HepG2 (cell line): Measurements from ENCODE around the gene RNU6-1. TPM values are rescaled to one million over a fixed set of nuclear protein-coding genes. Genes with fewer than 3 reads are reported as not detected.

Experiments
- AKAP8 ChIP-seq: sonication (generic); formaldehyde crosslinking; IDR thresholded peaks from 2 replicates; pipeline ENCODE4 v1.5.1; 2020; ENCODE audit warnings: mild to moderate bottlenecking, missing genetic modification reagents
- EP300 ChIP-seq, 3 experiments: sonication (generic) in 1 of 3; formaldehyde crosslinking in 1 of 3; IDR thresholded peaks; 2 replicates each; pipeline versions ENCODE4 v1.5.1 to v1.6.1; 2011 to 2020; ENCODE audit warnings: low read depth in 2 of 3, low read length in 2 of 3, borderline replicate concordance in 1 of 3, improper control_type of control experiment in 1 of 3, mild to moderate bottlenecking in 1 of 3, missing genetic modification reagents in 1 of 3, moderate library complexity in 1 of 3
- ETV5 ChIP-seq: IDR thresholded peaks from 2 replicates; pipeline ENCODE4 v1.6.1; 2018; ENCODE audit warnings: missing biosample characterization, missing genetic modification reagents, inconsistent platforms, borderline replicate concordance
- IRF2 ChIP-seq: IDR thresholded peaks from 2 replicates; pipeline ENCODE4 v1.6.1; 2018; ENCODE audit warnings: missing genetic modification reagents, missing compliant biosample characterization
- MIXL1 ChIP-seq: IDR thresholded peaks from 2 replicates; pipeline ENCODE4 v1.6.1; 2016
- POLR2AphosphoS5 ChIP-seq: IDR thresholded peaks from 2 replicates; pipeline ENCODE4 v1.6.1; 2012; ENCODE audit warnings: low read depth, low read length
- RAD21 ChIP-seq: fragments of 450-650 bp; formaldehyde crosslinking; IDR thresholded peaks from 2 replicates; pipeline ENCODE4 v1.5.0; 2020; ENCODE audit warnings: mild to moderate bottlenecking
- REPIN1 ChIP-seq: sonication (generic); formaldehyde crosslinking; IDR thresholded peaks from 2 replicates; pipeline ENCODE4 v1.8.0; 2022; ENCODE audit warnings: missing genetic modification reagents, low read depth, mild to moderate bottlenecking, borderline replicate concordance
- SAP130 ChIP-seq: IDR thresholded peaks from 2 replicates; pipeline ENCODE4 v1.6.1; 2016; ENCODE audit warnings: low read depth
- SOX13 ChIP-seq, 3 experiments: fragments of 450-650 bp in 1 of 3; sonication (generic) in 1 of 3; formaldehyde crosslinking in 1 of 3; IDR thresholded peaks in 2 of 3; conservative IDR thresholded peaks in 1 of 3; 2 replicates each; pipeline versions ENCODE4 v1.5.0 to v1.6.1; 2016 to 2020; ENCODE audit warnings: antibody characterized with exemption in 1 of 3, mild to moderate bottlenecking in 1 of 3, missing compliant biosample characterization in 1 of 3, missing genetic modification reagents in 1 of 3, moderate library complexity in 1 of 3
- WIZ ChIP-seq: sonication (generic); formaldehyde crosslinking; IDR thresholded peaks from 2 replicates; pipeline ENCODE4 v1.5.1; 2020; ENCODE audit warnings: mild to moderate bottlenecking, missing genetic modification reagents
- ZBTB7B ChIP-seq: sonication (generic); formaldehyde crosslinking; IDR thresholded peaks from 2 replicates; pipeline ENCODE4 v1.4.0; 2020; ENCODE audit warnings: missing genetic modification reagents
- ZFP1 ChIP-seq: IDR thresholded peaks from 2 replicates; pipeline ENCODE4 v1.6.1; 2016
- ZNF101 ChIP-seq: sonication (generic); formaldehyde crosslinking; IDR thresholded peaks from 2 replicates; pipeline ENCODE4 v1.4.0; 2020; ENCODE audit warnings: mild to moderate bottlenecking, low read depth, missing genetic modification reagents, borderline replicate concordance
- ZNF292 ChIP-seq: sonication (generic); formaldehyde crosslinking; IDR thresholded peaks from 2 replicates; pipeline ENCODE4 v1.8.1; 2022; ENCODE audit warnings: mild to moderate bottlenecking, low read depth, missing genetic modification reagents, borderline replicate concordance
- ZNF510 ChIP-seq: sonication (generic); formaldehyde crosslinking; IDR thresholded peaks from 2 replicates; pipeline ENCODE4 v1.4.0; 2020; ENCODE audit warnings: low read depth, mild to moderate bottlenecking, missing genetic modification reagents
- polyA plus RNA-seq, 8 experiments: library from polyadenylated mRNA; depleted of rRNA in 3 of 8; stranded (reverse) in 7 of 8; unstranded in 1 of 8; fragments of >200 nt; fragmentation: Illumina TruSeq in 4 of 8; extraction: Trizol in 4 of 8; gene quantifications; 2 replicates each; pipeline versions ENCODE4 v1.2.1 to v1.2.3, GENCODE V29; 2011 to 2016; ENCODE audit warnings: low read depth in 4 of 8, missing spikeins in 1 of 8, mixed read lengths in 1 of 8; ENCODE audit not compliant: insufficient read depth in 1 of 8
- total RNA-seq, 5 experiments: library from RNA; depleted of rRNA; stranded (reverse); fragments of >200 nt; fragmentation: Illumina TruSeq; extraction: Trizol; gene quantifications; 2 replicates each; pipeline ENCODE4 v1.2.3, GENCODE V29; 2016; ENCODE audit warnings: low read depth in 1 of 5
- TF ChIP-seq, protein P1 (sequence below): sonication (generic); formaldehyde crosslinking; IDR thresholded peaks from 2 replicates; pipeline ENCODE4 v1.5.0; 2020; ENCODE audit warnings: mild to moderate bottlenecking, missing genetic modification reagents, moderate library complexity
- TF ChIP-seq, protein P2 (sequence below): sonication (generic); formaldehyde crosslinking; IDR thresholded peaks from 2 replicates; pipeline ENCODE4 v1.4.0; 2020; ENCODE audit warnings: missing genetic modification reagents
- TF ChIP-seq, protein P3 (sequence below): sonication (generic); formaldehyde crosslinking; IDR thresholded peaks from 2 replicates; pipeline ENCODE4 v1.4.0; 2020; ENCODE audit warnings: mild to moderate bottlenecking, low read depth, missing genetic modification reagents
- TF ChIP-seq, protein P4 (sequence below): sonication (generic); formaldehyde crosslinking; IDR thresholded peaks from 2 replicates; pipeline ENCODE4 v1.5.0; 2020; ENCODE audit warnings: mild to moderate bottlenecking, missing genetic modification reagents
- TF ChIP-seq, protein P5 (sequence below): sonication (generic); formaldehyde crosslinking; IDR thresholded peaks from 2 replicates; pipeline ENCODE4 v1.8.0; 2022; ENCODE audit warnings: missing genetic modification reagents, mild to moderate bottlenecking, inconsistent platforms, borderline replicate concordance

The RNU6-1 gene
- total and polyA plus RNA-seq, 2 of the 13 experiments (the other 11 are each of a cell fraction or from before 2014, with no cell fraction given), result under 0.01 TPM; not detected in 1

DNA sequence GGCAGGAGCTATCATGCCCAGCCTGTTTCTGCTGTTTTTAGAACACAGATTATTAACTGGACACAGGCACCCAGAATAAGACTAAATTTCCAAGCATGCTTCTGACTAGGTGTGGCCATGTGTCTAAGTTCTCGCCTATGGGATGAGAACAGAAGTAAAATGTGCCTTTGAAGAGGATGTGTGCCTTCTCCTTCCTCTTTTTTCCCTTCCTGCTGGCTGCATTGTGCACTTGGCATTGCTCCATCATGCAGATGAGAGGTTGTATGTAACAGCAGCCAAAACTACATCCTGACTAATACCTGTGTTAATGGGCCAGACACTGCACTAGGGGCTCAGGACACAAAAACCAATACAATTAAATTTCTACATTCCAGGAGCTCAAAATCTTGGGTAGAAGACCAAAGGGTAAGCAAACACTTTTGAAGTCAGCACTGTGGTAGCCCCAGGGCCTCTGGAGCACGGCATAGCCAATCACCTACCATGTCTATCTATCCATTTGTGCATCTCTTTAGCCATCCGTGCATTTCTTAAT is 40.9 kb upstream of the RNU6-1 start (continued):
- TF ChIP-seq, protein P1, sequence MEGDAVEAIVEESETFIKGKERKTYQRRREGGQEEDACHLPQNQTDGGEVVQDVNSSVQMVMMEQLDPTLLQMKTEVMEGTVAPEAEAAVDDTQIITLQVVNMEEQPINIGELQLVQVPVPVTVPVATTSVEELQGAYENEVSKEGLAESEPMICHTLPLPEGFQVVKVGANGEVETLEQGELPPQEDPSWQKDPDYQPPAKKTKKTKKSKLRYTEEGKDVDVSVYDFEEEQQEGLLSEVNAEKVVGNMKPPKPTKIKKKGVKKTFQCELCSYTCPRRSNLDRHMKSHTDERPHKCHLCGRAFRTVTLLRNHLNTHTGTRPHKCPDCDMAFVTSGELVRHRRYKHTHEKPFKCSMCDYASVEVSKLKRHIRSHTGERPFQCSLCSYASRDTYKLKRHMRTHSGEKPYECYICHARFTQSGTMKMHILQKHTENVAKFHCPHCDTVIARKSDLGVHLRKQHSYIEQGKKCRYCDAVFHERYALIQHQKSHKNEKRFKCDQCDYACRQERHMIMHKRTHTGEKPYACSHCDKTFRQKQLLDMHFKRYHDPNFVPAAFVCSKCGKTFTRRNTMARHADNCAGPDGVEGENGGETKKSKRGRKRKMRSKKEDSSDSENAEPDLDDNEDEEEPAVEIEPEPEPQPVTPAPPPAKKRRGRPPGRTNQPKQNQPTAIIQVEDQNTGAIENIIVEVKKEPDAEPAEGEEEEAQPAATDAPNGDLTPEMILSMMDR (CRISPR knock-in tag), result no peak
- TF ChIP-seq ZBTB7B (CRISPR knock-in tag) (0 out of 2 replicates have a peak, but pooled peaks have one; percentile 30), ZFP1 (CRISPR knock-in tag) (no peak), AKAP8 (CRISPR knock-in tag) (0 out of 2 replicates have a peak, but pooled peaks have one; percentile 14), ZNF292 (0 out of 2 replicates have a peak, but pooled peaks have one; percentile 31), RAD21 (CRISPR knock-in tag) (no peak), ZNF101 (CRISPR knock-in tag) (no peak), WIZ (CRISPR knock-in tag) (0 out of 2 replicates have a peak, but pooled peaks have one; percentile 39), SOX13 (IDR thresholded peaks at IDR 0.05) (no peak), SOX13 (CRISPR knock-in tag; conservative IDR thresholded peaks at IDR 0.05 in 1 of 2, IDR thresholded peaks at IDR 0.05 in 1 of 2) (peak in 1 of 2 experiments; percentile 33; a peak in 1 of 4 replicates), ETV5 (CRISPR knock-in tag) (no peak), REPIN1 (no peak), POLR2AphosphoS5 (no peak), IRF2 (CRISPR knock-in tag) (peak; percentile 9; the same call in 1 of the 2 replicates), MIXL1 (CRISPR knock-in tag) (no peak), SAP130 (CRISPR knock-in tag) (0 out of 2 replicates have a peak, but pooled peaks have one; percentile 18), EP300 (IDR thresholded peaks at IDR 0.05; ENCODE audit: low read depth in 2 of 2, low read length in 2 of 2) (peak in 1 of 2 experiments; percentile 22; a peak in 1 of 4 replicates), EP300 (CRISPR knock-in tag; IDR thresholded peaks at IDR 0.05; ENCODE audit: borderline replicate concordance) (no peak), ZNF510 (CRISPR knock-in tag) (no peak)
- TF ChIP-seq, protein P2, sequence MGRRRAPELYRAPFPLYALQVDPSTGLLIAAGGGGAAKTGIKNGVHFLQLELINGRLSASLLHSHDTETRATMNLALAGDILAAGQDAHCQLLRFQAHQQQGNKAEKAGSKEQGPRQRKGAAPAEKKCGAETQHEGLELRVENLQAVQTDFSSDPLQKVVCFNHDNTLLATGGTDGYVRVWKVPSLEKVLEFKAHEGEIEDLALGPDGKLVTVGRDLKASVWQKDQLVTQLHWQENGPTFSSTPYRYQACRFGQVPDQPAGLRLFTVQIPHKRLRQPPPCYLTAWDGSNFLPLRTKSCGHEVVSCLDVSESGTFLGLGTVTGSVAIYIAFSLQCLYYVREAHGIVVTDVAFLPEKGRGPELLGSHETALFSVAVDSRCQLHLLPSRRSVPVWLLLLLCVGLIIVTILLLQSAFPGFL (CRISPR knock-in tag), result no peak
- TF ChIP-seq, protein P3, sequence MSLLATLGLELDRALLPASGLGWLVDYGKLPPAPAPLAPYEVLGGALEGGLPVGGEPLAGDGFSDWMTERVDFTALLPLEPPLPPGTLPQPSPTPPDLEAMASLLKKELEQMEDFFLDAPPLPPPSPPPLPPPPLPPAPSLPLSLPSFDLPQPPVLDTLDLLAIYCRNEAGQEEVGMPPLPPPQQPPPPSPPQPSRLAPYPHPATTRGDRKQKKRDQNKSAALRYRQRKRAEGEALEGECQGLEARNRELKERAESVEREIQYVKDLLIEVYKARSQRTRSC, result no peak
- TF ChIP-seq, protein P4, sequence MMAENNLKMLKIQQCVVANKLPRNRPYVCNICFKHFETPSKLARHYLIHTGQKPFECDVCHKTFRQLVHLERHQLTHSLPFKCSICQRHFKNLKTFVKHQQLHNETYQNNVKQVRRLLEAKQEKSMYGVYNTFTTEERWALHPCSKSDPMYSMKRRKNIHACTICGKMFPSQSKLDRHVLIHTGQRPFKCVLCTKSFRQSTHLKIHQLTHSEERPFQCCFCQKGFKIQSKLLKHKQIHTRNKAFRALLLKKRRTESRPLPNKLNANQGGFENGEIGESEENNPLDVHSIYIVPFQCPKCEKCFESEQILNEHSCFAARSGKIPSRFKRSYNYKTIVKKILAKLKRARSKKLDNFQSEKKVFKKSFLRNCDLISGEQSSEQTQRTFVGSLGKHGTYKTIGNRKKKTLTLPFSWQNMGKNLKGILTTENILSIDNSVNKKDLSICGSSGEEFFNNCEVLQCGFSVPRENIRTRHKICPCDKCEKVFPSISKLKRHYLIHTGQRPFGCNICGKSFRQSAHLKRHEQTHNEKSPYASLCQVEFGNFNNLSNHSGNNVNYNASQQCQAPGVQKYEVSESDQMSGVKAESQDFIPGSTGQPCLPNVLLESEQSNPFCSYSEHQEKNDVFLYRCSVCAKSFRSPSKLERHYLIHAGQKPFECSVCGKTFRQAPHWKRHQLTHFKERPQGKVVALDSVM (CRISPR knock-in tag), result peak; percentile 52; the same call in 1 of the 2 replicates
- TF ChIP-seq, protein P5, sequence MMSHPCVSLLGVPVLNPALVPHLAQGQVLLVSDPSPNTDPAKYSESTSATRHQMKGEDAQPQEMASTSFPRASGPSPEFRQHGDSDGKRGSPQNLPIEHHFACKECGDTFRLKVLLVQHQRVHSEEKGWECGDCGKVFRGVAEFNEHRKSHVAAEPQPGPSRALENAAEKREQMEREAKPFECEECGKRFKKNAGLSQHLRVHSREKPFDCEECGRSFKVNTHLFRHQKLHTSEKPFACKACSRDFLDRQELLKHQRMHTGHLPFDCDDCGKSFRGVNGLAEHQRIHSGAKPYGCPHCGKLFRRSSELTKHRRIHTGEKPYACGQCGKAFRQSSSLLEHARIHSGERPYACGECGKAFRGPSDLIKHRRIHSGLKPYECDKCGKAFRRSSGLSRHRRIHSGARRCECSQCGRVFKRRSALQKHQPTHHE (CRISPR knock-in tag), result no peak
